Cortex of kidney (tissue), 1 donor: ENCODE results near the gene PKMYT1.

Source experiments
- DNase-seq: peaks from one replicate; lab custom pipeline; 2025; lab: John Stamatoyannopoulos, UW

Gene PKMYT1

DNA sequence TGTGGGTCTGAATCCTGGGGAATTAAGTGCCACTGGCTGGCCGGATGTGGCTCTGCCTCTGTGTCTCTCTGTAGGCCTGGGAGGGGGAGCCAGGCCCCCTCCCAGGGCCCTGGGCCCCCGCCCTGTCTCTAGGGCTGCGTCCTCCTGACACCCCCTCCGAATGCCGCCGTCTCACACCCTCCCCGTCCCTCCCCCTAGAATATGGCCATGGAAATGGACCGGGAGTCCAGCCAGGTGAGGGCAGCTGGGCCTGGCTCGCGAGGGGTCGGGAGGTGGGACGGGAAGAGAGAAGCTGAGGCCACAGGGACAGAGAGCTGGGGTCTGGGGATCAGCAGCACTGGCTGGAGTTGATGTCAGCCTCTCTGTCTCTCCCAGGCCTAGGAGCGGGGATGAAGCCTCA, 16.1 kb upstream of the PKMYT1 start:
- DNase-seq = no peak

DNA sequence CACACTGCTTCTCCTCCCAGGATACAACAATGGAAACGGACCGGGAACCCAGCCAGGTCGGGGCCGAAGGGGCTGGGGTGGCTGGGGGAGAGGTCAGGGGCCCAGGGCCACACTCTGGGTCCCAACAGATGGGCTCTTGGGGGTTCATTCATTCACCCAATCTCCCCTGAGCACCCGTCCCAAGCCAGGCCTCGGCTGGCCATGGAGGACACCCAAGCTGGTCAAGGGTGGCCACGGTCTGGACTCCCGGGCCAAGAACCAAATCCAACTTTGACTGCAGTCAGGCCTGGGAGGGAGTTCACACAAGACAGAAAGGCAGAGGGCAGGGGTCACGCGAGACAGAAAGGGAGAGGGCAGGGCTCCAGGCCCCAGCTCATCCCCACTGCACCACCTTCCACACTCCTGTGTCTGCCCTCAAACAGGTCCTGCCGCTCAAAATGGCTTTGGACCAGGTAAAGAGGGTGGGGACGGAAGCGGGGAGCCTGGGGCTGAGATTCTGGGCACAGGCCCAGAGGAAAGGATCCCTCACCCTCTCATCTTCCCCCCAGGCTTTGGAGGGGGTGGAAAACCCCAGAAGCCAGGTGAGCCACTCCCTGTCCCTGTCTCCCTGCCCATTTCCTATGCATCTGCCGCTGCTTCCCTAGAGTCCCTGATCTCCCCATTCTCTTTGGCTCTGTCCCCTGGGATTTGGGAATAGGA, 12.3 kb upstream of the PKMYT1 start:
- no peak for DNase-seq

DNA sequence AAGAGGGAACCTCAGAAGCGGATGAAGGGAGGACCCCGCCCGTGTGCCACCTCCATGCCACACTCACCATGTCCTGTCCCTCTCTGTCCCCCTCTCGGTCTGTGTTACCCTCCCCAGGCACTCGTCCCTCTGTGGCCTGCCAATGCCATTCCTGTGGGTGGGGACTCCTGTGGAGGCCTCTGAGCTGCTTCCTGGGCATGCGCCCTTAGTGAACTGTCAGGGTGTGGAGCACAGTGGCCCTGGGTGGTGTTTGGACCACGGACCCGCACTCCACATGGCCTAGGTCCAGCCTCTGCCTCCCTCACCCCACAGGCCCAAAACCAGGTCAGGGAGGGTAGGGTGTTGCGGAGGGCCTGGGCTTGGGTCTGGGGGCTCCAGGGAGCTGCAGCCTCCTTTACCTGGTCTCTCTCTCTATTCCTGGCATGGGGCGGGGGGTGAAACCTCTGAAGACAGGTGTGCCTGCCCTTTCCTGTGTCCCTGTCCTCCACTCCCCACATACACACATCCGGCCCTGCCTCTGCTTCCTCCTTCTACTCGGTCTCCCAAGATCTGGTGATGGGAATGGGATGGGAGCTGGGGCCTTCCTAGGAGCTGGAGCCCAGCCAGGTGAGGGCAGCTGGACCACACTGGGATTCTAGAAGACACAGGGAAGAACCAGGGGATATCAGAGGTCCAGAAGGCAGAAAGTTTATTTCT, 11.5 kb upstream of the PKMYT1 start:
- no peak for DNase-seq

DNA sequence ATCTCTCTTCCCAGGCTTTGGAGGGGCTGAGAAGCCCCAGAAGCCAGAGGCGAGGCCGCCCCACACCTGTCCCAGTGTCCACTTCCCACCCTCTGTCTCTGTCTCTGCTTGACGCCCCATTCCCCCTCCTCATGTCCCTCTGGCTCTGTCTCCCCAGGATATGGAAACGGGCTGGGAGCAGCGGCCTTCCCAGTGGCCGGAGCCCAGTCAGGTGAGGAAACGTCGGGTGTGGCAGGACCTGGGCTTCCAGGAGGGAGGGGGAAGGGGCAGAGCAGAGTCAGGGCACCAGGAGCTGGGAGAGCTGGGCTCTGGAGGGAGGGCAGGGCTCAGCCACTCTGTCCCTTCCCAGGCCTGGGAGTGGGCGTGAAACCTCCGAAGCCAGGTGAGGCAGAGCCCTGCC, 10.6 kb upstream of the PKMYT1 start:
- DNase-seq = no peak

DNA sequence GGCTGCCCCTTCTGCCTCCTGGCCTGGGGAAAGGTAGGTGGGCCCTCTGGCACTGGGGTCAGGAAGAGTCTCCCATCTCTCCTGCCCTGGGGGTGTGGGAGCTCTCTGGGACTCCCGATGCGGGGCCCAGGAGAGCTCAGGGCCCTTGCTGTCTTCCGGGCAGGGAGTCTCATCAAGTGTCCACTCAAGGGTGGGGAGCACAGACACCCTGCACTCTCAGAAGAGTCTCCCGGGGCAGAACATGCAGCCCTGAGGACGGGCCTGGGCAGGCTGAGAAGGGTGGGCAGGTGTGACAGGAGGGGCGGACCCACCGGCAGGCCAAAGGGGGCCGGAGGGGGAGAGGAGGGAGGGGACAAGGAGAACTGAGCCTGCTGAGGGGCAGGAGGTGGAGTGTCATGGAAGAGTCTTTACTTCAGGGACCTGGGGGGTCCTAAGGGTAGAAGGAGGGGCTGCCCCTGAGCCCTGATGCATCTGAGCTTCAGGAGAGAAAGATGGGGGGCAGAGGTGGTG, 8.4 kb upstream of the PKMYT1 start:
- no peak for DNase-seq

DNA sequence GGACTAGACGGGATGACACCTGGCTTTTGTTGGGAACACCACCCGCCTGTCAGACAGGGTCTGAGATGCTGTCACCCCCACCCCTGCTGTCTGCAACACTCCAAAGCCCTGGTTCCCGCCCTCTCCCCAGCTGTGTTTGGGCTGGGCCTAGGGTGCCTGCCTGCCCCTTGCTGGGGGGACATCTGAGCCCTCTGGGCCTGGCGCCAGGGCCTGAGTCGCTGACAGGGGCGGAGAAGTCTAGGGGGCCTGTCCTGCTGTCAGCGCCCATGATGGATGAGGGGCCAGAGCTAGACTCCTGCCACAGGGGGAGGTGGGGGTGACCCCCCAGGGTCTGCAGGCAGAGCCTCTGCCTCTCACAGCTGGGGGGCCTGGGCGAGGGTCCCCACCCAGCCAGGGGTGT, 7.6 kb upstream of the PKMYT1 start:
- DNase-seq = no peak

DNA sequence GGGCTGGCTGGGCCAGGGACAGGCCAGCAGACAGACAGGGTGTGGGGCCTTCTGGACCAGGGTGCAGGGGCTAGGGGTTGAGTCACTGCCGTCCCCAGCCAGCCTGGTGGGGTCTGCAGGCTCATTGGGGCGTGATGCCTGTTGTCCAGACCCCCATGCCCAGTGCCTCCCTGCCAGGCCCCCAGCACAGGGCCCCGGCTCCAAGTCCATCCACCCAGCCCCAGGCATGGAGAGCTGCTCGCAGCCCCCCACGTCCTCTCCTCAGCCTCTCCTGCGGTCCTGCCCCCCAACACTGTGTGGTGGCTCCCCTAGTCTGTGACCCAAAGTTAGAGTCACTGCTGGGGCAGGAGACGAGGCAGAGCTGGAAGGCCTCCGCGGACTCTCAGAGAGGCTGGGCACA, 7.0 kb upstream of the PKMYT1 start:
- DNase-seq = no peak

DNA sequence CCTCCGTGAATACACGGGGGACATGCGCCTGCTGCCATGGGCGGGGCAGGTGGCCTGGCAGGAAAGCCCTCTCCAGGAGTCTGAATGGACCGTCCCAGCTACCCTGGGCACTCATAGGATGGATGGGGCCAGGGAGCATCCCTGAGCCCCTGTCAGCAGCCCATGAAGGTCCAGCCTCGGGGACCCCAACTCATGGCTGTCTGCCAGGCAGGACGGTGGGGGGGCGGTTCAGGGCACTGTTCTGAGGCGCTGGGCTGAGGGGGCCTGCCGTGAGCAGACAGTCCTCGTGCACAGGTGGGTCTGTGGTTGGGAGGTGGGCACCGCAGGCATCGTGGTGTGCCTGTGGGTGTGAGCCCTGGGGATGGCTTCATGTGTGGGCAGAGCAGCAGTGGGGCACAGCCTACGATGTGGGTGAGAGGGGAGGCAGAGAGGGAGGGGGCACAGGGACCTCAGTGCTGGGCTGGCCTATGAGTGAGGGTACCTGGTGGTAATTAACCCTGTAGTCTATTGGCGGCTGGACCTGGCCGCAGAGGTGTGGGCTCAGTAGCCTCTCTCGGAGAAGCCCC, 6.5 kb upstream of the PKMYT1 start:
- no peak for DNase-seq

DNA sequence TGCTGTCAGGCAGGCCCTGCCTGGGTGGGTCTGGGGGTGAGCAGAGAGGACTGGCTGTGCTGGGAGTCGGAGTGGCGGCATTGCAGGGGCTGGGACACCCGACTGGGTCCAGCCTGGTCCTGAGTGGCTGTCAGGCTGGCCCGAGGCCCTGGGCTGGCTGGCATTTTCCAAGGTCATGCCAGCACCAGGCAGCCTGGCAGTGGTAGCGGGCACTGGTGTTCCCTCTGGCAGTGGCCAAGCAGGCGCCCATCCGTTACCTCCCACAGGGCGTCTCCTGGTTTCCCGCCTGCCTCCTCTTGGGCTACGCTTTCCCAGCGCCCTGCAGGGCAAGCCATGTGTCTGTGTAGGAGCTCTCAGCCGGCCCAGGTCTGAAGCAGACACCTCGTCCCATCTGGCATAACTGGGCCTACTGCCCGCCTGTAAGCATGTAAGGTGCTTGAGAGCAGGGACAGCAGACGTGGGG, 5.7 kb upstream of the PKMYT1 start:
- no peak for DNase-seq

DNA sequence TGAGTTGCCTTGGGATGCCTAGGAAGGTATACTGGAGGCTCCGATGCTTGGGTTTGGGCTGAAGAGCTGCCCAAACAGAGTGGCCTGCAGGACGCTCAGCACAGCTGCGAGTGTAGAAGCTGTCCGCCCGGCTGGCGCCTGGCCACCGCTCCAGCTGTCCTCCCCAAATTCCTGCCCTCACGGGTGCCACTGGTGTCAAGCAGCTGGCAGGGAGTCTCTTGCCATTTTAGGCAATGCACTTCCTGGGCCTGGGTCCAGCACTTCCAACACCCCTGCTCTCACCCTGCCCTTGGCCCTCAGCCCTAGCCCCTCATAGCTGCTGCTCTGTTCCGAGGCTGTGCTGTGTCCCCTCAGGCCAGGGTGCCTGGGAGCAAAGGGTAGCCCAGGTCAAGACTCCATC, 5.2 kb upstream of the PKMYT1 start:
- DNase-seq = no peak

DNA sequence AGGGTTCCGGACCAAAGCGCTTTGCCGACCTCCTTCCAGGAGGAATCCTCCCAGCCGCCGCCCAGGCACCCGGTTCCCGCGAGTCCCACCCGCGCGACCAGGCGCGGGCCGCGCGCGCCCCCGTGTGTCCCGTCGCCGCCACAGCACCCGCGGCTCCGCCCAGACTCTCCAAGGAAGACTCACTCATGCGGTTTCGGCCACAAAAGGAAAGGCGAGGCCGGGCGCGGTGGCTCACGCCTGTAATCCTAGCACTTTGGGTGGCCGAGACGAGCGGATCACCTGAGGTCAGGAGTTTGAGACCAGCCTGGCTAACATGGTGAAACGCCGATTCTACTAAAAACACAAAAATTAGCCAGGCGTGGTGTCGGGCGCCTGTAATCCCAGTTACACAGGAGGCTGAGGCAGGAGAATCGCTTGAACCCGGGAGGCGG, 3.5 kb upstream of the PKMYT1 start:
- DNase-seq = no peak

DNA sequence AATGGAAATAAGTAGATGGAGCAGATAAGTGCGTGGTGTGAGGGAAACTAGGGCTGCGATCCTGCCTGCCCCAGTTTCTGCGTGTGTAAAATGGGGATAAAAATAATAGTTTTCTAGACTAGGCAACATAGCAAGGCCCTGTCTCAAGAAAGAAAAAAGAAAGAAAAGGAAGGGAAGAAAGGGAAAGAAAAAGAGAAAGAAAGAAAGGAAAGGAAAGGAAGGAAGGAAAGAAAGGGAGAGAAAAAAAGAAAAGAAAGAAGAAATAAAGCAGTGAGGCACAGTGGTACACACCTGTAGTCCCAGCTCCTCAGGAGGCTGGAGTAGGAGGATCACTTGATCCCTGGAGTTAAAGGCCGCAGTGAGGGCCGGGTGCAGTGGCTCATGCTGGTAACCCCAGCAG, 2.2 kb upstream of the PKMYT1 start:
- no peak for DNase-seq

DNA sequence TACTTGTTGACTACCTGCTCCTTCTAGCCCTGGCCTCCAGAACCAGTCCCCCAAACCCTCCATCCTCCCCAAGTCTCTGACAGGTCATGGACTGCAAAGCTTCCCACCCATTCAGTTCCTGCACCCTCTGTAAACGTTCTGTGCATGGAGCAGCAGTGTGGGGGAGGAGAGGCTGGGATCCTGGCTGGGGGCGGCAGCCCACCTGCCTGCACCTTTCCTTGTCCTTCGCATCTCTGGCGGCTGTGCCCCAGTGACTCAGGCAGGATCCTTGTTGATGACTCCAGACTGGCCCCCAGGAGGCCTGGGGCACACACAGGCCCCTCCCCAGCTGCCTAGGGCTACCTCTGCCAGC, 1.6 kb upstream of the PKMYT1 start:
- no peak for DNase-seq

DNA sequence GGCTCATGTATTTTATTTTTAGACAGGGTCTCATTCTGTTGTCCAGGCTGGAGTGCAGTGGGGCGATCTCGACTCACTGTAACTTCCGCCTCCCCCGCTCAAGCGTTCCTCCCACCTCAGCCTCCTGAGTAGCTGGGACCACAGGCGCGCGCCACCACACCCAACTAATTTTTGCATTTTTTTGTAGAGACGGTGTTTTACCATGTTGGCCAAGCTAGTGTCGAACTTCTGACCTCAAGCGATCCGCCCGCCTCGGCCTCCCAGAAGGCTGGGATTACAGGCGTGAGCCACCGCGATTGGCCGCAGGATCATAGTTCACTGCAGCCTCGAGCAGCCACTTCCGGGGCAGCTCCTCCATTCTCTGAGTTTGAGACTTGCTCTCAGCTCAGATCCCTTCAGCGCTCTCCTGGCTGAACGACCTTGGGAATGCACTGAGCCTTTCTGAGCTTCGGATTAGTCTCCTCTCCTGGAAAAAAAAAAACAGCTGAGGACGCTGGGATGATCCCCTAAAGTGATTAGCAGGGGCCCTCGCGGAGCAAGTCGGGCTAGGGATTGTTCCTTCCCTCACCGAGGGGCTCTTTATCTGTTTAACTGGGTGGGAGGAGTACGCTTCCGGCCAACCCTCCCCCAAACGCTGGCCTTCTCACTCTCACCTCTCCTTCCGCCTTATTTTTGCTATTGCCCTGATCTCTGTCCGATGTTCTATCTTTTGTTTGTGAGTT, 1.1 kb upstream of the PKMYT1 start:
- DNase-seq = no peak

DNA sequence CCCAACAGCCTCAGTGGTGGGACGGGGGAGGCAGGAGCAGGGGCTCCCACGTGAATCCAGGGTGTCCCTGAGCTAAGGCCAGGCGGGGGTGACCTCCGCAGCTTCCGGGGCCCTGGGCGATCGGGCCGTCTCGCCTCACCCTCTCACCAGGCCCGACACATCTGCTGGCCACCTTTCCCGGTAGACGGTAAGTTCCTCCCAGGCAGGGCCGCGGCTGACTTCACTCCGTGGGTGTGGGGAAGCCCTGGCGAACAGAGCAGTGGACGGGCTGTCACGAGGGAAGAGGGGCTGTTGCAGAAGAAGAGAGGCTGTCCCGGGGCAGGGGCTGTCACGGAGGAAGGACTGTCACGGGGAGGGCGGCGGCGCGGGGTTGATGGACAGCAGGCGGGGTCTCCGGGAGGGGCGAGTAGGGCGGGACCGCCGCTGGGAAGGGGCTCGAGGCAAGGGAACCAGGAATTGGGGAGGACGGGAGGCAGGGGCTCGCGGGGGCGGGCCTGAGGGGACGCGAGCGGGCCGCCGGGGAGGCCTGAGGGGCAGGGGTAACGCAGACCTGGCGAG, 498 bp downstream of the PKMYT1 start:
- no peak for DNase-seq

DNA sequence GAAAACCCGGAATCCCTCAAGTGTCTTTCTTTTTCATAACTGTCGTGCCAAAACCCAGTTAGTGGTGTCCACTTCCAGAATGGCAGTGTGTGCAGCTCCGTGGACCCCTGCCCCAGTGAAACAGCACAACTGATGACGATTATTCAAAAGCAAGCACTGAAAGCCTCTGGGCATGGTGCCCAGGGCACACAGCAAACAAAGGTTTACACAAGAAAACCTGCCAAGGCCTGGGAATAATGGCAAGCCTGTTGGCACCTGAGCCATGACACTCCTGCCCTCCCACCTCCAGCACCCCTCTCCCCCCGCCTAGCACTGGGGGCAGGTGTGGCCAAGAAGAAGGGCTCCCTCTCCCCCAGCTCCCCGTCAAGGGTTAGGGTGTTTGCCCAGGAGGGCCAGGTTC, 2.8 kb downstream of the PKMYT1 start:
- DNase-seq = no peak

DNA sequence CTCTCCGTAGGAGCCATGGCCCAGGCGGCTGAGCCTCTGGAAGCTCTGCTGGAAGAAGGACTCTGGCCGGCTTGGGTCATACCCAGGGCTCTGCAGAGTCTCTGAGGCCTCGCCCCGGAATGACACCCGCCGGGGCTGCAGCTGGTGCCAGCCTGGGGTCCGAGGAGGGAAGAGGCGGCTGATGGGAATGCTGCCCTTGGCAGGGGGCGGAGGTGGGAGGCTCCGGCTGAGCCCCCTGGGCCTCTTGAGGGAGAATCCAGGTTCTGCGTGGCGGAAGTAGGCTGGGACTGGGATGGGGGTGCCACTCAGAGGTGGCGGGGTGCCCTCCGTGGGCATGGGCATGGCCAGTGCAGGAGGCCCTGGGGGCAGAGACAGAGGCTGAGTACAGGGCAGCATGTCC, 3.6 kb downstream of the PKMYT1 start:
- no peak for DNase-seq

DNA sequence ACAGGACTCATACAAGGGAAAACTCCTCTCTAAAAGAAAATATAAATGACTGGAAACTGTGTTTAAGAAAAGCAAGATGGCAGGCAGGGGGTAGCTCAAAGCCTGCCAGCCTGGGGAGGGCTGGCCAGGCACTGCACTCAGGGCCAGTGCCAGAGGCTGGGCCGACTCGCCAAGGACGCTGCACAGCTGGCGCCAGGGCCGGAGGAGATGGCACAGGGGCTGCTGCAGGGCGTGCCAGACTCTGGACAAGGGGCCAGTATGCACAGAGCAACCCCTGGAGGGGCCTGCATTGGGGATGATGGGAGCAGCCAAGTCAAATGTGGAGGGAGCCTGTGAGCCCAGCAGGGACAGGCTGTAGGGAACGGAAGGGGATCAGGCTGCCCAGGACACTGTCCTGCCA, 4.0 kb downstream of the PKMYT1 start:
- no peak for DNase-seq

DNA sequence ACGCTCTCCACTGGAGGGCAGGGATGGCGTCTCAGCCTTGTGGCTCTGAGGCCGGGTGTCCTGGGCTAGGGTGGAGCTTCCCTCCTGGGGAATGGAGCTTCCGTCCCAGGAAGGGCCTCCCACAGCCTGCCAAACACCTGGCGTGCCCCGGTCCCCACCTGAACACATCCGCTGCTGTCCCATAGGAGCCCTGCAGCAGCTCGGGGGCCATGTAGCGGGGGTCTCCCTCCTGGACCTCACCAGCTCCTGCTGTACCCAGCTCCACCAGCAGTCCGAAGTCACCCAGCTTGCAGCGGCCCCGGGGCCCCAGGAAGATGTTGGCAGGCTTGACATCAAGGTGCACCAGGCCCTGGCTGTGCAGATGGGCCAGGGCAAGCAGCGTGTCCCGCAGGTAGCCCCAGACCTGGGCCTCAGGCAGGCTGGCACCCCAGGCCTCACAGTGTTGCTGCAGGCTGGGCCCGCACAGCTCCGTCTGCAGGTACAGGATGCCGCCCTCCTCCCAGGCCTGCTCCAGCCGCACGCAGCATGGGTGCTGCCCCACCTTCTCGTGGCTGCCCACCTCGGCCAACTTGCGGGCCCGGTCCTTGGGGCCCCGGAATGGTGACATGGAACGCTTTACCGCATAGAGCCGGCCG, 5.0 kb downstream of the PKMYT1 start:
- DNase-seq = no peak

DNA sequence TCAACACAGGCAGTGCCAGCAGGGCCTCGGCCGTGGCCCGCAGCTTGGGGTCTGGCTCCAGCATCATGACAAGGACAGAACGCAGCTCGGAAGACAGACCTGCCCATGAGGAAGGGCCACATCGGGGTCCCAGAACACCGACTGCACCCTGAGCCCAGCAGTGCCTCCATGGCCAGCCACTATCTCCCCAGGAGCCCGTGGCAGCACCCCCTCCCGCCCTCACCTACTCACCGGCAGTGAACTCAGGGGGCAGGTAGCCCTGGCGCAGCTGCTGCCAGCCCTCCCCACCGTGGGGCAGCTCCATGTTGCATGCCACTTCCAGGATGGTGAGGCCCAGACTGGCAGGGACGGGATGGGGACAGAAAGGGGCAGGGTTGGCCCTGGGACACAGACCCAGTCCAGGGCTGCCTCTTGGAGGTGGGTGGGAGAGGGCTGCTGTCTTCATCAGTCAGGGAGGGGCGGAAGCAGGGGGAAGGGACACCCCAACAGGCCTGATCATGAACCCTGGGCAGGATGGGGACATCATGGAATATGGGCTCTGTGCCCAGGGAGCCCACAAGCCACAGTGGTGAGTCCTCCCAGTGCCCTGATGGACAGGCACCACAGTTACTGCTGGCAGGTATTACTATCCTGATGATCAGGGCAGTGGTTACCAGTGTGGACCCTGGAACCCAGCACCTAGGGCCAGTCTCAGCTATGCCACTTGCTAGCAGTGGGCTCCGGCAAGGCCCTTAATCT, 5.8 kb downstream of the PKMYT1 start:
- DNase-seq = no peak

DNA sequence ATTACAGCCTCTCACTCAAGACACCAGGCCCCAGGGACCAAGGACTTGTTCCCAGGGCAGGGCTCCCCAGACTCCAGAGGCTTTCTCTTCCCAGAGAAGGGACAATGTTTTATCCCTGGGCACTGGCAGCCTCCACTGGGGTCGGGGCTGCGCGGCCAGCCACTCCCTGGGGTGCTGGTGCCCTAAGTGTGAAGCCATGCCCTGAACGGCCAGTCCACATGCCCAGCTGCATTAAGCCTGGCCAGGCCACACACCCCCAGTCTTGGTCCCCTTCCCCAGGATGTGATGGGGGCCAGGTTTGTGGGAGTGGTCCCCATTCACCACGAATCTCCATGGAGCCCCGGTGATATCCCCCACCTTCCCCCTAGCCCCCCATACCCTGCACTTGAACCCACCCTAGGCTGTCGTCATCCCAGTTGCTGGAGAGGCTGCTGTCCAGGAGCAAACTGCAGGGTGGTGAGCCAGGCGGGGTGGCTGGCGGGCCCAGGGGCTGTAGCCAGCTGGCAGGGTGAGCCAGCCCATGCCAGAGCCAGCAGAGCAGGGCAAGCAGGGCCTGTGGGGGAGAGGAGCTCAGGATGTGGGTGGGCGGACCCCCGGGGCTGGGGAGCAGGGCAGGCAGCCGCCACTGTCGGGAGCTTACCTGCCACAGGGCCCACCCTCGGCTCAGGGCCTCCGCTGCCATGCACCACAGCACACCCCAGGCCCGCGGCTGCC, 6.5 kb downstream of the PKMYT1 start:
- DNase-seq = no peak
